Measurements from ENCODE around the gene IFT57. TPM values are rescaled to one million over a fixed set of nuclear protein-coding genes. Genes with fewer than 3 reads are reported as not detected.

The IFT57 gene
- total RNA-seq, 6 experiments from 2014 or later, result 53.6 to 65.3 (median 58.7) TPM

- H3K4me3 Mint-ChIP-seq, result no peak overlapping the region
- H3K27me3 Mint-ChIP-seq (ENCODE audit: insufficient read depth), result no peaks in the 10 kb centered on the region
- no peak overlapping the region for H3K27ac Mint-ChIP-seq
- peaks cover 32% of the 10 kb centered on the region for H3K4me1 Mint-ChIP-seq (ENCODE audit: low read depth)
- peaks cover 31% of the 10 kb centered on the region for H3K36me3 Mint-ChIP-seq (ENCODE audit: low read depth)
- H3K9me3 Mint-ChIP-seq, result peaks cover 10% of the 10 kb centered on the region
- TF ChIP-seq CTCF (IDR thresholded peaks at IDR 0.05), result no peak
- no peak for DNase-seq
These were observed 36.7 kb downstream of the IFT57 start for GRCh38 chr3:108185536-108185935.

- Mint-ChIP-seq H3K27ac (no peak overlapping the region), H3K9me3 (peaks cover 10% of the 10 kb centered on the region)
- no peak for TF ChIP-seq CTCF (IDR thresholded peaks at IDR 0.05)
These were observed 37.4 kb downstream of the IFT57 start for GRCh38 chr3:108184824-108185223.

GRCh38 chr3:108183971-108184370, 38.3 kb downstream of the IFT57 start:
- Mint-ChIP-seq H3K36me3 (ENCODE audit: low read depth) (peaks cover 22% of the 10 kb centered on the region), H3K9me3 (peaks cover 10% of the 10 kb centered on the region), H3K4me1 (ENCODE audit: low read depth) (peaks cover 48% of the 10 kb centered on the region), H3K27ac (no peak overlapping the region), H3K27me3 (ENCODE audit: insufficient read depth) (no peaks in the 10 kb centered on the region), H3K4me3 (no peak overlapping the region)
- DNase-seq, result no peak
- no peak for TF ChIP-seq CTCF (IDR thresholded peaks at IDR 0.05)

More at GRCh38 chr3:108184824-108185223, 37.4 kb downstream of the IFT57 start:
- no peak for DNase-seq
- Mint-ChIP-seq H3K4me1 (ENCODE audit: low read depth) (peaks cover 39% of the 10 kb centered on the region), H3K36me3 (ENCODE audit: low read depth) (peaks cover 24% of the 10 kb centered on the region), H3K27me3 (ENCODE audit: insufficient read depth) (no peaks in the 10 kb centered on the region), H3K4me3 (no peak overlapping the region)

GRCh38 chr3:108183181-108183580, 39.0 kb downstream of the IFT57 start:
- Mint-ChIP-seq H3K27me3 (ENCODE audit: insufficient read depth) (no peaks in the 10 kb centered on the region), H3K4me3 (no peak overlapping the region), H3K4me1 (ENCODE audit: low read depth) (peaks cover 56% of the 10 kb centered on the region), H3K36me3 (ENCODE audit: low read depth) (peaks cover 22% of the 10 kb centered on the region), H3K9me3 (peaks cover 10% of the 10 kb centered on the region), H3K27ac (peak overlapping the region; percentile 43)
- no peak for DNase-seq
- TF ChIP-seq CTCF (IDR thresholded peaks at IDR 0.05), result no peak

GRCh38 chr3:108182339-108182738, 39.9 kb downstream of the IFT57 start:
- DNase-seq, result no peak
- H3K27ac Mint-ChIP-seq, result peak overlapping the region; percentile 49
- H3K4me3 Mint-ChIP-seq, result 0 out of 2 replicates have a peak overlapping the region, but pooled peaks have one; percentile 6
- H3K36me3 Mint-ChIP-seq (ENCODE audit: low read depth), result peaks cover 26% of the 10 kb centered on the region
- H3K4me1 Mint-ChIP-seq (ENCODE audit: low read depth), result peaks cover 64% of the 10 kb centered on the region
- TF ChIP-seq CTCF (IDR thresholded peaks at IDR 0.05), result no peak
- no peaks in the 10 kb centered on the region for H3K27me3 Mint-ChIP-seq (ENCODE audit: insufficient read depth)
- peaks cover 10% of the 10 kb centered on the region for H3K9me3 Mint-ChIP-seq

GRCh38 chr3:108181172-108181571, 41.1 kb downstream of the IFT57 start:
- Mint-ChIP-seq H3K27me3 (ENCODE audit: insufficient read depth) (no peaks in the 10 kb centered on the region), H3K36me3 (ENCODE audit: low read depth) (peaks cover 22% of the 10 kb centered on the region), H3K4me3 (no peak overlapping the region), H3K27ac (peak overlapping the region; percentile 35), H3K9me3 (peaks cover 10% of the 10 kb centered on the region), H3K4me1 (ENCODE audit: low read depth) (peaks cover 76% of the 10 kb centered on the region)
- DNase-seq, result no peak
- no peak for TF ChIP-seq CTCF (IDR thresholded peaks at IDR 0.05)
